GM13976 (cell line): Measurements from ENCODE around the gene FGFR4.
A peak's percentile ranks its signal among the peaks of the same experiment; 100 is the strongest.

Experiments
- DNase-seq: peaks from one replicate; pipeline ENCODE4 v3.0.0; 2012; ENCODE audit warnings: low spot score
- in situ Hi-C: fragments of 300-500 bp; cut with MboI; formaldehyde crosslinking; loops from one replicate; pipeline ENCODE4 v1.12.0; 2022; ENCODE audit warnings: low sequenced_read_pairs, mixed read lengths, inconsistent platforms; ENCODE audit not compliant: unreplicated experiment
- TF ChIP-seq, protein P1 (sequence below): IDR thresholded peaks from 2 replicates; pipeline ENCODE4 v1.5.1; 2012; ENCODE audit warnings: borderline replicate concordance, mild to moderate bottlenecking; ENCODE audit not compliant: insufficient read depth; ENCODE audit errors: extremely low read depth, missing control alignments, control extremely low read depth

Gene FGFR4

DNA sequence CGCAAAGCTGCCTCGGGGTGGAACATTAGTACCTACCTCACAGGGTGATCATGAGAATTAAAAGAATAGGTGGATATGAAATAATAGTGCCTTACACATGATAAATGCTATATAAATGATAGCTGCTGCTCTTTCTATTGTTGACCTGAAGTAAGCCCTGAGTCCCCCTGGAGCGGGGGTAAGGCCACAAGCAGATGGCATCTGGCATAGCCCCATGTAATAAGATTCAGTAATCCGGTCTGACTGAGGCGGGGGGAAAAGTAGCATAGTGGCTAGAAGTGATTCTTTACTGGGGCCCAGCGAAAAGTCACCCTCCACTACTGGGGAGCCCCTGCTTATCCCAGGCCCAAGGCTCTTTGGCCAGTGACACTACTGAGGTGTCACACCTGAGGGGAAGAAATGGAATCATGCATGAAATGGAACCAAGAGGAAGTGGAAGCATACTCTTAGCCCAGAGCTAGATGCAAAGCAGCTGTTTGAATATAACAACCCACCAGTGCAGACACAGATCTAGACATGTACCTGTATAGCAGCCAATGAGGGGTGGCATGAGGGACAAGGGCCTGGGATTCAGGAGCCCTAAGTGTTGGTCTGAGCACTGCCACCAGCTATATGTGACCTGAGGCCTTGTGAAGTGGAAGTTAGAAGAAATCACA lies 16.1 kb upstream of the FGFR4 start:
- in situ Hi-C loops: no loop called here
- TF ChIP-seq, protein P1, sequence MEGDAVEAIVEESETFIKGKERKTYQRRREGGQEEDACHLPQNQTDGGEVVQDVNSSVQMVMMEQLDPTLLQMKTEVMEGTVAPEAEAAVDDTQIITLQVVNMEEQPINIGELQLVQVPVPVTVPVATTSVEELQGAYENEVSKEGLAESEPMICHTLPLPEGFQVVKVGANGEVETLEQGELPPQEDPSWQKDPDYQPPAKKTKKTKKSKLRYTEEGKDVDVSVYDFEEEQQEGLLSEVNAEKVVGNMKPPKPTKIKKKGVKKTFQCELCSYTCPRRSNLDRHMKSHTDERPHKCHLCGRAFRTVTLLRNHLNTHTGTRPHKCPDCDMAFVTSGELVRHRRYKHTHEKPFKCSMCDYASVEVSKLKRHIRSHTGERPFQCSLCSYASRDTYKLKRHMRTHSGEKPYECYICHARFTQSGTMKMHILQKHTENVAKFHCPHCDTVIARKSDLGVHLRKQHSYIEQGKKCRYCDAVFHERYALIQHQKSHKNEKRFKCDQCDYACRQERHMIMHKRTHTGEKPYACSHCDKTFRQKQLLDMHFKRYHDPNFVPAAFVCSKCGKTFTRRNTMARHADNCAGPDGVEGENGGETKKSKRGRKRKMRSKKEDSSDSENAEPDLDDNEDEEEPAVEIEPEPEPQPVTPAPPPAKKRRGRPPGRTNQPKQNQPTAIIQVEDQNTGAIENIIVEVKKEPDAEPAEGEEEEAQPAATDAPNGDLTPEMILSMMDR: no peak

DNA sequence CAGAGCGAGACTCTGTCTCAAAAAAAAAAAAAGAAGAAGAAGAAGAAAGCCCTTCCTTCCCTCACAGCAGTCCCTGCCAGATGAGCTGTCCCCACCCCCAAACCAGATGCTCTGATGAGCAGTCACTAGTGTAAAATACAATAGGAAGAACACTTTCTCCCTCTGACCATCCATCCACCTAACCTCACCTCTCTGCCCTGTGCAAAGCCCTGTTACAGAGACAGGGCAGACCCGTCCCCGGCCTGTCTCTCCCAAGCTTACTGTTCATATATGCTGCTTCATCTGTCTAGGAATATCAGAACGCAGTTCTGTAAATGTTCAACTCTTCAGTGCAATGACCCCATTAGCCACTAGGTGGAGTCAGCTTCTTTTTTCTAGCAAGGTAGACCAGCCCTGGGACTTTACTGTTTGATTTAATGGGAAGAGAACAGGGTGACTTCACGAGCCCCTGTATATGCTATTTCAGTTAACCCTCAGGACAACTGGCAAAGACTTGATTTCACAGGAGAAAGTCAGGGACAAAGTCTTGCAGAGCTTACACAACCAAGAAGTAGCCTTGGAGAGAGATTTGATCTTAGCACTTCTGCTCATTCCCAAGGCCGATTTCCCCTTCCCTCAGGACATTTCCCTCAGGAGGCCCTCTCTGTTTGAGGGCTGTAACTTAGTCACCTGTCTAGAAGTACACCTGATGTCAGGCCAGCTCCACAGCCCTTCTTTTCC lies 14.9 kb upstream of the FGFR4 start:
- in situ Hi-C loops: no loop called here

More for the DNA sequence above, 16.1 kb upstream of the FGFR4 start:
- no peak for DNase-seq

DNA sequence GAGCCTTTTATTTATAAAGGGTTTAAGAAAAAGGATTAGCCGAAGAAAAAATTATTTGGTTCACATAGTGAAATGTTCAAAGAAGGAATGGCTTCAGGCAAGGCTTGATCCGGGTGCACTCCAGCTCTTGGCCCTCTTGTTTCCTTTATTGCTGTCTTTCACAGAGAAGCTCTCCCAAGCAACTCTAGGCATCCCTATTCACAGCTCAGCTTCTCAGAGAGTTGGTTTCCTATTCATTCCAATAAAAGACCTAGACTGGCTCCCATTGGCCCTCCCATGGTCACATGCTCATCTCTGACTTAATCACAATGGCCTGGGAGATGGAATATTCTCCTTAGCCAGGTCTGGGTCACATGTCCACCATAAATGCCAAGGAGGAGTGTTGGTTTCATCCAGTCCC lies 9.4 kb upstream of the FGFR4 start:
- TF ChIP-seq, protein P1: no peak
- in situ Hi-C loops: no loop called here
- no peak for DNase-seq

More for the DNA sequence above, 14.9 kb upstream of the FGFR4 start:
- peak; percentile 80 for DNase-seq
- TF ChIP-seq, protein P1: peak; percentile 88

DNA sequence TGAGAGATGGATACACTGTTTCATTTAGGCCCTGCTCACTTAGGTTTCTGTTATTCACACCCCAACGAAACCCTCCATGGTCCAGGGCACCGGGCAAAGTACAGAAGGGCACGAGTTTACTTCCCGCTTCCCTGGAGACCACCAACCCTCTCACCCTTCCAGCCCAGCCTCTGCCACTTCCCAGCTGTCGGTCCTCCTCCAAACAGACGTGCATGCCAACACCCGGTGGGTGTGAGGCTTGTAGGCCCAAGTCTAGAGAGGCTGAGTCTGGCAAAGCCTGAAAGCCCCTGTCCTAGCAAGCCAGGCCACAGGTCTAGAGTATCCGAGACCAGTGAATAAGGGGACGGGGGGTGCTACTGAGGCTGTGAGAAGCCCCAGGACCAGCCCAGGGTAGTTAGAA lies 7.1 kb upstream of the FGFR4 start:
- in situ Hi-C loops: no loop called here
- TF ChIP-seq, protein P1: no peak

DNA sequence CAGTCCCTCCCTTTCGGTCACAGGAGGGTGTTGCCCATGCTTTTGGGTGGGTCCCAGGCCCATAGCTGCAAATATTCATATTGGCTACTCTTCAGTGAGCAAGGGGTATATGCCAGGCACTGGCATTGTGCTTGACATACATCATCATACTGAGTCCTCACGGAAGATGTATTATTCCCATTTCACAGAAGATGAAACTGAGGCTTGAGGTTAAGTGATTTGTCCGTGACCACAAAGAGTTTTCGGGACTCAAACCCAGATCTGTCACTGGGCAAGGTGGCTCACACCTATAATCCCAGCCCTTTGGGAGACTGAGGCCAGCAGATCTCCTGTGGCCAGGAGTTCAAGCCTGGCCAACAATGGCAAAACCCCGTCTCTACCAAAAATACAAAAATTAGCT lies 6.5 kb upstream of the FGFR4 start:
- in situ Hi-C loops: no loop called here
- DNase-seq: no peak
- TF ChIP-seq, protein P1: no peak

More for the DNA sequence above, 7.1 kb upstream of the FGFR4 start:
- DNase-seq: no peak

DNA sequence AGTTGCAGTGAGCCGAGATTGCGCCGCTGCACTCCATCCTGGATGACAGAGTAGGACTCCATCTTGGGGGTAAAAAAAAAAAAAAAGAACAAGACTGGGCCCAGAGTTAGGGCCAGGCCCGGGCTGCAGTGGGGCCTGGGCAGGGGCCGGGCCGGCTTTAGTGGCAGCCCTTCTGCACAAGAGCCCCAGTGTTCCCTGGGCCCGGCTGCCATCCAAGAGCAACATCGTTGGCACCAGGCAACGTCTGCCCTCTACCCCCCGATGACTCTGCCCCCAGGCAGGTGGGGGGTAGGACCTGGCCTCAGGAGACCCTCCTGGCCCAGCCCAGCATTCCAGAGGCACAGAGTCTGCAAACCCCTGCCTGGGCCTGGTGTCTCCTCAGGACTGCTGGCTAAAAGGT lies 4.9 kb upstream of the FGFR4 start:
- in situ Hi-C loops: no loop called here
- TF ChIP-seq, protein P1: no peak
- no peak for DNase-seq
